Gastroesophageal sphincter (tissue), 4 donors: ENCODE results near the gene JMY. TPM values are rescaled to one million over a fixed set of nuclear protein-coding genes. Genes with fewer than 3 reads are reported as not detected.

Experiments
- ATAC-seq: fragments of 150-250 bp; one replicate; pipeline ENCODE4 v1.9.1; 2016; ENCODE audit warnings: mild to moderate bottlenecking, moderate library complexity
- H3K27ac ChIP-seq, 4 donors: fragments of 200-600 bp; sonication (generic) in 3 of 4; 1 replicate in 3 of 4; 2 replicates in 1 of 4; pipeline ENCODE4 v1.5.1; 2016 to 2019
- H3K27me3 ChIP-seq: fragments of 200-600 bp; sonication (generic); one replicate; pipeline ENCODE4 v1.5.1; 2019
- H3K36me3 ChIP-seq, 2 donors: fragments of 200-600 bp; sonication (generic); one replicate each; pipeline ENCODE4 v1.5.1; 2019; ENCODE audit warnings: control low read depth in 1 of 2
- H3K4me1 ChIP-seq, 3 donors: fragments of 200-600 bp; sonication (generic); 1 replicate in 2 of 3; 2 replicates in 1 of 3; pipeline ENCODE4 v1.5.1; 2016 to 2019; ENCODE audit warnings: control low read depth in 2 of 3
- H3K4me3 ChIP-seq, 2 donors: fragments of 200-600 bp; sonication (generic); one replicate each; pipeline ENCODE4 v1.5.1; 2019; ENCODE audit warnings: mild to moderate bottlenecking in 1 of 2, moderate library complexity in 1 of 2
- H3K9me3 ChIP-seq, 3 donors: fragments of 200-600 bp; sonication (generic); one replicate each; pipeline ENCODE4 v1.5.1; 2017 to 2019; ENCODE audit warnings: control low read depth in 2 of 3
- EP300 ChIP-seq: sonication (generic); formaldehyde crosslinking; IDR thresholded peaks from one replicate; pipeline ENCODE4 v1.6.1; 2017; ENCODE audit warnings: antibody characterized with exemption, mild to moderate bottlenecking
- POLR2A ChIP-seq, 2 donors: fragments of 450-650 bp; IDR thresholded peaks; one replicate each; pipeline ENCODE4 v1.6.1; 2017; ENCODE audit warnings: antibody characterized with exemption in 2 of 2, mild to moderate bottlenecking in 2 of 2, moderate library complexity in 1 of 2
- POLR2AphosphoS5 ChIP-seq: sonication (generic); formaldehyde crosslinking; IDR thresholded peaks from one replicate; pipeline ENCODE4 v1.6.1; 2017; ENCODE audit warnings: antibody characterized with exemption
- WGBS, 2 donors: methylation state at CpG; one replicate each; pipeline ENCODE4 v1.1.5; 2018; ENCODE audit warnings: low coverage in 1 of 2; 5-methylcytosine and 5-hydroxymethylcytosine counted together
- total RNA-seq, 4 donors: library from RNA; depleted of rRNA; stranded (reverse); fragments of >200 nt; gene quantifications; one replicate each; pipeline ENCODE4 v1.1.0, GENCODE V29; 2016
- TF ChIP-seq, protein P1 (sequence below), 4 experiments: fragments of 200-600 bp in 2 of 4; fragments of 450-650 bp in 2 of 4; sonication (generic) in 1 of 4; IDR thresholded peaks; one replicate each; pipeline ENCODE4 v1.5.1; 2017 to 2019; ENCODE audit warnings: antibody characterized with exemption in 4 of 4, mild to moderate bottlenecking in 2 of 4, moderate library complexity in 2 of 4

JMY gene
- total RNA-seq, 4 donors from 2014 or later, result 33.1 to 54.2 (median 46.5) TPM

DNA sequence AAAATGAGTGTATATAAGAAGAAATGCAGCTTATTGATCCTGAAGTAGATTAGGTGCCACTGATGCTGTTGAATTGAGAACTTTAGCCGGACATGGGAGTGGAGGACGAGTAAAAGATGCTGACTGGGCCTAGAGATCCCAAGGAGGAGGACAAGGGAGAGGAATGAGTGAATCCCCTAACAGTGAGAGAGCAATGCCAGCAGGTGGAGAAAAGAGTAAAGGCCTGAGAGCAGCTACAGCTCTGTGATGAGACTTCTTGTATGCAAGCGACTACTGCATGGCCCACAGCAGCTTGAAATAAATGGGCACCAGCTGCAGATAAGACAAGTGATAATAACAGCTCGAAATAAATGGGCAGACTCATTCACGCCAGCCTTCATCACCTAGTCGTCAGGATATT lies 44.5 kb upstream of the JMY start:
- TF ChIP-seq POLR2A (IDR thresholded peaks at IDR 0.05), result no peak
- no peak for TF ChIP-seq POLR2AphosphoS5
- TF ChIP-seq, protein P1, sequence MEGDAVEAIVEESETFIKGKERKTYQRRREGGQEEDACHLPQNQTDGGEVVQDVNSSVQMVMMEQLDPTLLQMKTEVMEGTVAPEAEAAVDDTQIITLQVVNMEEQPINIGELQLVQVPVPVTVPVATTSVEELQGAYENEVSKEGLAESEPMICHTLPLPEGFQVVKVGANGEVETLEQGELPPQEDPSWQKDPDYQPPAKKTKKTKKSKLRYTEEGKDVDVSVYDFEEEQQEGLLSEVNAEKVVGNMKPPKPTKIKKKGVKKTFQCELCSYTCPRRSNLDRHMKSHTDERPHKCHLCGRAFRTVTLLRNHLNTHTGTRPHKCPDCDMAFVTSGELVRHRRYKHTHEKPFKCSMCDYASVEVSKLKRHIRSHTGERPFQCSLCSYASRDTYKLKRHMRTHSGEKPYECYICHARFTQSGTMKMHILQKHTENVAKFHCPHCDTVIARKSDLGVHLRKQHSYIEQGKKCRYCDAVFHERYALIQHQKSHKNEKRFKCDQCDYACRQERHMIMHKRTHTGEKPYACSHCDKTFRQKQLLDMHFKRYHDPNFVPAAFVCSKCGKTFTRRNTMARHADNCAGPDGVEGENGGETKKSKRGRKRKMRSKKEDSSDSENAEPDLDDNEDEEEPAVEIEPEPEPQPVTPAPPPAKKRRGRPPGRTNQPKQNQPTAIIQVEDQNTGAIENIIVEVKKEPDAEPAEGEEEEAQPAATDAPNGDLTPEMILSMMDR (IDR thresholded peaks at IDR 0.05), result no peak
- Histone ChIP-seq H3K9me3 (no peaks in the 10 kb centered on the region), H3K4me3 (no peak overlapping the region), H3K4me1 (peaks cover 0 to 23% (median 0%) of the 10 kb centered on the region in 3 donors), H3K27me3 (no peaks in the 10 kb centered on the region), H3K36me3 (no peaks in the 10 kb centered on the region), H3K27ac (no peak overlapping the region)
- ATAC-seq, result no peak
- 83 to 91% methylated on average over 6 of the region's 6 CpGs for WGBS, 2 donors

DNA sequence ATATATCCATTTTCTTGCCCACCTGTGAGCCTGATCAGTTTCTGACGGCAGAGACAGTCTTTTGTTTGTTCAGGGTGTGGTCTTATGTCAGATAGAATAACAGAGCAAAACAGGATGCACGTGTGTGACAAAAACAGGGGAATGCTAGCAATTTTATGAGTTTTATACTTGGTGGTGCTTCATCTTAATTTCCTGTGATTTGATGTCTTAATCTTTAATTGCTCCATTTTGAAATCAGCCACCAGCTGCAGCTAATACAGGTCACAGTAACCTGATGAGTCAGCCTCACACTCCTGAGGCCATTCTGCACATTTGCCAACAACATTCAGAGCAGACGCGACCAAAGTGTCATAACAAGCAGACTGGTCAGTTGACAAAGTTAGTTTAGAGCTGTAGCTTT lies 42.3 kb upstream of the JMY start:
- no peak for ATAC-seq
- Histone ChIP-seq H3K27ac (no peak overlapping the region), H3K4me1 (peaks cover 0 to 19% (median 0%) of the 10 kb centered on the region in 3 donors), H3K4me3 (no peak overlapping the region), H3K9me3 (no peaks in the 10 kb centered on the region), H3K27me3 (no peaks in the 10 kb centered on the region), H3K36me3 (no peaks in the 10 kb centered on the region)
- TF ChIP-seq, protein P1 (IDR thresholded peaks at IDR 0.05), result no peak
- TF ChIP-seq POLR2AphosphoS5, result no peak
- TF ChIP-seq EP300, result no peak
- no peak for TF ChIP-seq POLR2A (IDR thresholded peaks at IDR 0.05)
- 42 to 53% methylated on average over 4 of the region's 4 CpGs for WGBS, 2 donors

DNA sequence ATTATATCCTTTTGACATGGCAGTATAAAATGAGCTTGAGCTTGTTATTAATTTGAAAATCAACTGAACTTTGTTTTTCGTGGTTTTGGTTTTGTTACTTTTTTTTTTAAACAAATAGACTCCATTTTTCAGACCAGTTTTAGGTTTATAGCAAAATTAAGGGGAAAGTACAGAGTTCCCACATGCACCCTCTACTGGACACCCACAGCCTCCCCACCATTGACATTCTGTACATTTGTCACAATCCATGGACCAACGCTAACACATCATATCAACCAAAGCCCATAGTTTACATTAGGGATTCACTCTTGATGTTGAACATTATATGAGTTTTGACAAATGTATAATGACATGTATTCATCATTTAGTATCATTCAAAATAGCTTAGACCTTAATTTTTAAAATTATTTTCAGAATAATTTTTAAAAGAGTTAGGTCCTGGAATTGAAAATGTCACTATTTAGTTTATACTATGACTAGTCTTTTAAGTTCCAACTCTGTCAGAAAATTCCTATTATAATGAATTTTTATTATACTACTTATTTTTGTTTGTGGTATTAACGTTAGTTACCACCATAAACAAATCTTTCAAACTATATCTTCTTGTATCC lies 35.3 kb upstream of the JMY start:
- WGBS, 2 donors, result 47 to 54% methylated on average over 3 of the region's 3 CpGs
- H3K27ac ChIP-seq, result no peak overlapping the region
- no peak for TF ChIP-seq POLR2A (IDR thresholded peaks at IDR 0.05)
- TF ChIP-seq, protein P1 (IDR thresholded peaks at IDR 0.05), result peak; percentile 36 to 58 (median 40)
- no peaks in the 10 kb centered on the region for H3K27me3 ChIP-seq
- no peaks in the 10 kb centered on the region for H3K4me1 ChIP-seq
- H3K4me3 ChIP-seq, result no peak overlapping the region
- no peaks in the 10 kb centered on the region for H3K9me3 ChIP-seq
- H3K36me3 ChIP-seq, result no peaks in the 10 kb centered on the region
- no peak for ATAC-seq

DNA sequence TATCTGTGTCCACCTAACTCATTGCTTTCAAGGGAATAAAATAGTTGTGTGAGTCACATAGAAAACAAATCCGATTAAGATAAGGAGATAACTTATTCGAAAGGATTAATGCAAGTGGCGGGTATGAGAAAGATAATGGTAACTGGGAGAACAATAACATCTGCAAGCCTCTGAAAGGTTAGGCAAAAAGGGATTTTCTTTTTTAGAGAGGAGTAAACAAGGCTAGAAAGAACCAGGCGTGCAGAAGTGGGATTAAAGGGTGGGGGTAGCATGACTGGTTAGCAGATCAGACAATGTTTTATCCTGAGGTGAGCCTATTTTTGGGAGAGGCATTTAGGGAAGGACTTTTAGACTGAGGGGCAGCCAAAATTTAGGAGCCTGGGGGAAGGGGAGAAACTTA lies 34.7 kb upstream of the JMY start:
- Histone ChIP-seq H3K9me3 (no peaks in the 10 kb centered on the region), H3K27me3 (no peaks in the 10 kb centered on the region), H3K27ac (no peak overlapping the region), H3K4me1 (no peaks in the 10 kb centered on the region), H3K36me3 (no peaks in the 10 kb centered on the region), H3K4me3 (no peak overlapping the region)
- TF ChIP-seq POLR2AphosphoS5 (no peak), EP300 (no peak), POLR2A (IDR thresholded peaks at IDR 0.05) (no peak)
- TF ChIP-seq, protein P1 (IDR thresholded peaks at IDR 0.05), result no peak
- no peak for ATAC-seq
- 79 to 93% methylated on average over 4 of the region's 4 CpGs for WGBS, 2 donors

DNA sequence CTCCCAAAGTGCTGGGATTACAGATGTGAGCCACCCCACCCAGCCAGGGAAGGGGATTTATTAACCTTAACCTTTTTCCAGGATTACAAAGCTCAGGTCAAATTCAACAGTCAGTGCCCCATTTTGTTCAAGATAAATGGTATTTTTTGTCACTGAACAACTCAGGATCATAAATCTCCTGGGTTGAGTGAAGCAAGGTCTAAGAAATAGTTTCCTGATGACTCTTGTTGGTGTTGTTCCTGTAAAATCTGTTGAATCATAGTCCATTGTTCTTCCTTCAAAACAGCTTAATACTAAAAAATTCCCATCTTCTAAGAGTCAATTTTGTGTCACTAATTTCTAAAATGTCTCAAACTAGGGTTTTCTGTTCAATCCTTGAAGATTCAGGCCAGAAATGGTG lies 33.9 kb upstream of the JMY start:
- no peaks in the 10 kb centered on the region for H3K4me1 ChIP-seq
- no peak overlapping the region for H3K4me3 ChIP-seq
- no peaks in the 10 kb centered on the region for H3K9me3 ChIP-seq
- no peaks in the 10 kb centered on the region for H3K27me3 ChIP-seq
- H3K36me3 ChIP-seq, result no peaks in the 10 kb centered on the region
- TF ChIP-seq, protein P1 (IDR thresholded peaks at IDR 0.05), result no peak
- TF ChIP-seq EP300 (no peak), POLR2AphosphoS5 (no peak), POLR2A (IDR thresholded peaks at IDR 0.05) (no peak)
- ATAC-seq, result no peak
- H3K27ac ChIP-seq, result no peak overlapping the region
